HepG2 (cell line): ENCODE results near the gene ERCC5. TPM values are rescaled to one million over a fixed set of nuclear protein-coding genes. Genes with fewer than 3 reads are reported as not detected.

Experiments used
- ATAC-seq: fragments of 200-7000 bp; cut with Tn5 transposase; 3 replicates; pipeline ENCODE4 v1.9.1; 2020; ENCODE audit warnings: mild to moderate bottlenecking, moderate library complexity
- BruUV-seq: library from RNA; stranded (reverse); fragments of 400-500 nt; replicated peaks from 2 replicates; lab custom pipeline; 2021; lab: Mats Ljungman, UMichigan
- CTCF ChIA-PET: fragments of 300-600 bp; formaldehyde crosslinking; extraction: SDS; loops from one replicate; lab custom pipeline; 2021; ENCODE audit warnings: low total read pairs, inconsistent platforms, low intra/inter-chr PET ratio; lab: Yijun Ruan, JAX
- POLR2A ChIA-PET: fragments of 350-600 bp; sonication (Branson Sonifier 250); formaldehyde crosslinking; loops from one replicate; lab custom pipeline; 2020; ENCODE audit warnings: antibody characterized with exemption, inconsistent platforms; lab: Yijun Ruan, JAX
- DNase-seq: peaks from one replicate; pipeline ENCODE4 v3.0.0-alpha.2; 2015; ENCODE audit warnings: low spot score
- FAIRE-seq: peaks from 3 replicates; lab custom pipeline; 2011; peaks lifted over from hg19 to GRCh38; lab: Jason Lieb, UNC
- H2AFZ ChIP-seq: one replicate; pipeline ENCODE4 v1.6.1; 2011; ENCODE audit warnings: low read length, inconsistent platforms
- H3K27ac ChIP-seq: fragments of 300-600 bp; 3 replicates; pipeline ENCODE4 v1.8.0; 2011; ENCODE audit warnings: mixed run types, mild to moderate bottlenecking, mixed read lengths, low read length, inconsistent platforms; ENCODE audit not compliant: insufficient read depth; ENCODE audit errors: extremely low read length
- H3K27me3 ChIP-seq, 2 experiments: fragments of 200-600 bp in 1 of 2; 2 replicates in 1 of 2; 3 replicates in 1 of 2; pipeline versions ENCODE4 v1.6.0 to v1.8.0; 2011; ENCODE audit warnings: low read length in 2 of 2, mild to moderate bottlenecking in 2 of 2, moderate library complexity in 2 of 2, inconsistent platforms in 1 of 2; ENCODE audit not compliant: insufficient read depth in 2 of 2, control insufficient read depth in 1 of 2
- H3K36me3 ChIP-seq, 2 experiments: fragments of 200-600 bp in 1 of 2; replicated peaks in 1 of 2; 2 replicates in 1 of 2; 3 replicates in 1 of 2; pipeline versions ENCODE4 v1.5.1 to v1.8.0; 2011; ENCODE audit warnings: low read length in 2 of 2, inconsistent platforms in 1 of 2; ENCODE audit not compliant: insufficient read depth in 2 of 2, control insufficient read depth in 1 of 2
- H3K4me1 ChIP-seq: 2 replicates; pipeline ENCODE4 v1.5.1; 2012; ENCODE audit warnings: low read length, inconsistent platforms; ENCODE audit not compliant: insufficient read depth
- H3K4me2 ChIP-seq: 2 replicates; pipeline ENCODE4 v1.6.0; 2011; ENCODE audit warnings: low read depth, low read length, inconsistent platforms
- H3K4me3 ChIP-seq, 3 experiments: fragments of 200-600 bp in 1 of 3; sonication (generic), shearing (Covaris generic) in 1 of 3; replicated peaks in 1 of 3; 2 replicates each; pipeline ENCODE4 v1.5.1; 2011 to 2016; ENCODE audit warnings: low read length in 3 of 3, inconsistent platforms in 2 of 3, low read depth in 2 of 3, mild to moderate bottlenecking in 2 of 3, control low read depth in 1 of 3, mixed read lengths in 1 of 3; ENCODE audit not compliant: insufficient read depth in 1 of 3
- H3K79me2 ChIP-seq: one replicate; pipeline ENCODE4 v1.6.1; 2011; ENCODE audit warnings: low read length, inconsistent platforms; ENCODE audit not compliant: insufficient read depth
- H3K9ac ChIP-seq: 2 replicates; pipeline ENCODE4 v1.6.0; 2011; ENCODE audit warnings: mild to moderate bottlenecking, low read depth, low read length, inconsistent platforms; ENCODE audit not compliant: insufficient read depth
- H3K9me3 ChIP-seq: 2 replicates; pipeline ENCODE4 v1.5.1; 2012; ENCODE audit warnings: mild to moderate bottlenecking, low read length
- H4K20me1 ChIP-seq: 2 replicates; pipeline ENCODE4 v1.6.0; 2011; ENCODE audit warnings: inconsistent platforms, mild to moderate bottlenecking, low read length, moderate library complexity; ENCODE audit not compliant: insufficient read depth
- BRCA1 ChIP-seq: sonication (generic); formaldehyde crosslinking; IDR thresholded peaks from 2 replicates; pipeline ENCODE4 v1.4.0; 2020; ENCODE audit warnings: missing genetic modification reagents
- CBFB ChIP-seq: sonication (generic); formaldehyde crosslinking; IDR thresholded peaks from 2 replicates; pipeline ENCODE4 v1.4.0; 2020; ENCODE audit warnings: missing genetic modification reagents
- CEBPB ChIP-seq: IDR thresholded peaks from 2 replicates; pipeline ENCODE4 v1.6.1; 2011; ENCODE audit warnings: low read depth, low read length, improper control_type of control experiment, borderline replicate concordance
- DNMT1 ChIP-seq: sonication (generic); formaldehyde crosslinking; IDR thresholded peaks from 2 replicates; pipeline ENCODE4 v1.5.1; 2020; ENCODE audit warnings: mild to moderate bottlenecking, missing genetic modification reagents
- ELF1 ChIP-seq: sonication (generic); formaldehyde crosslinking; IDR thresholded peaks from 2 replicates; pipeline ENCODE4 v1.4.0; 2020; ENCODE audit warnings: missing genetic modification reagents
- GATA4 ChIP-seq: sonication (generic); IDR thresholded peaks from 2 replicates; pipeline ENCODE4 v1.6.1; 2016; ENCODE audit warnings: antibody characterized with exemption, low read depth, borderline replicate concordance
- HNF4A ChIP-seq: sonication (generic); formaldehyde crosslinking; IDR thresholded peaks from 2 replicates; pipeline ENCODE4 v1.4.0; 2020; ENCODE audit warnings: missing genetic modification reagents
- NR2C2 ChIP-seq: sonication (generic); formaldehyde crosslinking; IDR thresholded peaks from 2 replicates; pipeline ENCODE4 v1.4.0; 2020; ENCODE audit warnings: missing genetic modification reagents, mild to moderate bottlenecking, moderate library complexity, borderline replicate concordance
- RAD51 ChIP-seq: fragments of 450-650 bp; IDR thresholded peaks from 2 replicates; pipeline ENCODE4 v1.6.1; 2016; ENCODE audit warnings: borderline replicate concordance
- RARG ChIP-seq: sonication (generic); formaldehyde crosslinking; IDR thresholded peaks from 2 replicates; pipeline ENCODE4 v1.4.0; 2020; ENCODE audit warnings: low read depth, mild to moderate bottlenecking, missing genetic modification reagents
- SRF ChIP-seq: IDR thresholded peaks from 2 replicates; pipeline ENCODE4 v1.6.1; 2011; ENCODE audit warnings: mild to moderate bottlenecking, low read depth, low read length, moderate library complexity
- THAP11 ChIP-seq: IDR thresholded peaks from 2 replicates; pipeline ENCODE4 v1.6.1; 2016; ENCODE audit warnings: missing biosample characterization, missing genetic modification reagents
- ZEB1 ChIP-seq: IDR thresholded peaks from 2 replicates; pipeline ENCODE4 v1.6.1; 2012; ENCODE audit warnings: mild to moderate bottlenecking, low read depth, inconsistent platforms; ENCODE audit not compliant: insufficient replicate concordance
- ZMYM3 ChIP-seq: sonication (generic); formaldehyde crosslinking; IDR thresholded peaks from 2 replicates; pipeline ENCODE4 v1.5.1; 2020; ENCODE audit warnings: mild to moderate bottlenecking, missing genetic modification reagents
- ZNF17 ChIP-seq: sonication (generic); formaldehyde crosslinking; IDR thresholded peaks from 2 replicates; pipeline ENCODE4 v1.5.0; 2020; ENCODE audit warnings: mild to moderate bottlenecking, missing genetic modification reagents
- ZNF33B ChIP-seq: sonication (generic); formaldehyde crosslinking; IDR thresholded peaks from 2 replicates; pipeline ENCODE4 v1.5.1; 2020; ENCODE audit warnings: mild to moderate bottlenecking, missing genetic modification reagents
- ZNF510 ChIP-seq: sonication (generic); formaldehyde crosslinking; IDR thresholded peaks from 2 replicates; pipeline ENCODE4 v1.4.0; 2020; ENCODE audit warnings: low read depth, mild to moderate bottlenecking, missing genetic modification reagents
- ZNF562 ChIP-seq: sonication (generic); formaldehyde crosslinking; IDR thresholded peaks from 2 replicates; pipeline ENCODE4 v1.8.0; 2022; ENCODE audit warnings: missing genetic modification reagents, borderline replicate concordance
- ZNF766 ChIP-seq: sonication (generic); formaldehyde crosslinking; IDR thresholded peaks from 2 replicates; pipeline ENCODE4 v1.5.0; 2020; ENCODE audit warnings: missing genetic modification reagents, borderline replicate concordance
- WGBS: methylation state at CpG from one replicate; pipeline ENCODE4 v1.1.6; 2017; ENCODE audit warnings: low lambda C conversion rate; 5-methylcytosine and 5-hydroxymethylcytosine counted together
- in situ Hi-C: cut with HindIII; loops from 2 replicates; pipeline ENCODE4 v1.10.0; 2017; ENCODE audit warnings: low pct_unique_long_range_greater_than_20kb; ENCODE audit not compliant: extremely low pct_ligation_motif_present
- intact Hi-C: fragments of 100-400 bp; cut with micrococcal nuclease; formaldehyde crosslinking; loops from one replicate; pipeline ENCODE4 v1.10.0; 2022; ENCODE audit not compliant: unreplicated experiment
- polyA plus RNA-seq, 8 experiments: library from polyadenylated mRNA; depleted of rRNA in 3 of 8; stranded (reverse) in 7 of 8; unstranded in 1 of 8; fragments of >200 nt; fragmentation: Illumina TruSeq in 4 of 8; extraction: Trizol in 4 of 8; gene quantifications; 2 replicates each; pipeline versions ENCODE4 v1.2.1 to v1.2.3, GENCODE V29; 2011 to 2016; ENCODE audit warnings: low read depth in 4 of 8, missing spikeins in 1 of 8, mixed read lengths in 1 of 8; ENCODE audit not compliant: insufficient read depth in 1 of 8
- total RNA-seq, 5 experiments: library from RNA; depleted of rRNA; stranded (reverse); fragments of >200 nt; fragmentation: Illumina TruSeq; extraction: Trizol; gene quantifications; 2 replicates each; pipeline ENCODE4 v1.2.3, GENCODE V29; 2016; ENCODE audit warnings: low read depth in 1 of 5
- TF ChIP-seq, protein P1 (sequence below): IDR thresholded peaks from 2 replicates; pipeline ENCODE4 v1.6.1; 2016; ENCODE audit warnings: missing compliant biosample characterization, missing genetic modification reagents, borderline replicate concordance

Gene ERCC5
- total and polyA plus RNA-seq, 2 of the 13 experiments (the other 11 are each of a cell fraction or from before 2014, with no cell fraction given): 12.9 to 35.5 TPM

GRCh38 chr13:102875256-102875655 lies 29.4 kb downstream of the ERCC5 start (continued):
- no peak for TF ChIP-seq SRF
- no peak for TF ChIP-seq ZNF766 (CRISPR knock-in tag)

- Histone ChIP-seq H3K27me3 (no peaks in the 10 kb centered on the region), H4K20me1 (no peaks in the 10 kb centered on the region), H3K4me1 (peaks cover 7% of the 10 kb centered on the region; the same call in 1 of the 2 replicates), H3K4me3 (no peak overlapping the region), H3K9me3 (no peaks in the 10 kb centered on the region), H3K36me3 (peaks cover 6 to 32% of the 10 kb centered on the region in 2 experiments; a peak in 4 of 5 replicates), H2AFZ (no peak overlapping the region), H3K27ac (no peak overlapping the region), H3K4me2 (no peak overlapping the region), H3K79me2 (no peaks in the 10 kb centered on the region), H3K9ac (no peak overlapping the region)
- in situ Hi-C loops: no loop called here
- FAIRE-seq: no peak
- intact Hi-C loops: no loop called here
- POLR2A ChIA-PET: no interaction called here
- CTCF ChIA-PET: no interaction called here
- BruUV-seq: no TSS peak
- TF ChIP-seq HNF4A (CRISPR knock-in tag): peak; percentile 33; the same call in 1 of the 2 replicates
- no peak for TF ChIP-seq ZEB1
- TF ChIP-seq CEBPB: peak; percentile 35; the same call in 1 of the 2 replicates
- peak; percentile 98 for ATAC-seq
- peak; percentile 53 for DNase-seq
- WGBS: 91% methylated on average over 1 of the region's 1 CpG
These were observed 31.5 kb downstream of the ERCC5 start for GRCh38 chr13:102877303-102877702.

GRCh38 chr13:102878481-102878880 lies 32.6 kb downstream of the ERCC5 start:
- TF ChIP-seq DNMT1 (no peak), GATA4 (no peak), THAP11 (CRISPR knock-in tag) (no peak), ZNF510 (no peak), RAD51 (no peak), ZNF562 (no peak), NR2C2 (CRISPR knock-in tag) (no peak), ZNF17 (CRISPR knock-in tag) (no peak), ELF1 (CRISPR knock-in tag) (no peak), ZNF33B (CRISPR knock-in tag) (no peak), ZMYM3 (no peak), RARG (CRISPR knock-in tag) (no peak), CBFB (CRISPR knock-in tag) (no peak), BRCA1 (CRISPR knock-in tag) (no peak)
- TF ChIP-seq, protein P1, sequence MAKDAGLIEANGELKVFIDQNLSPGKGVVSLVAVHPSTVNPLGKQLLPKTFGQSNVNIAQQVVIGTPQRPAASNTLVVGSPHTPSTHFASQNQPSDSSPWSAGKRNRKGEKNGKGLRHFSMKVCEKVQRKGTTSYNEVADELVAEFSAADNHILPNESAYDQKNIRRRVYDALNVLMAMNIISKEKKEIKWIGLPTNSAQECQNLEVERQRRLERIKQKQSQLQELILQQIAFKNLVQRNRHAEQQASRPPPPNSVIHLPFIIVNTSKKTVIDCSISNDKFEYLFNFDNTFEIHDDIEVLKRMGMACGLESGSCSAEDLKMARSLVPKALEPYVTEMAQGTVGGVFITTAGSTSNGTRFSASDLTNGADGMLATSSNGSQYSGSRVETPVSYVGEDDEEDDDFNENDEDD (CRISPR knock-in tag): no peak
- FAIRE-seq: no peak

More at GRCh38 chr13:102878481-102878880, 32.6 kb downstream of the ERCC5 start:
- CTCF ChIA-PET: no interaction called here
- WGBS: 92% methylated on average over 5 of the region's 5 CpGs
- Histone ChIP-seq H3K4me3 (no peak overlapping the region), H3K9me3 (no peaks in the 10 kb centered on the region), H3K9ac (no peak overlapping the region), H3K4me1 (peaks cover 7% of the 10 kb centered on the region; the same call in 1 of the 2 replicates), H3K4me2 (no peak overlapping the region), H4K20me1 (no peaks in the 10 kb centered on the region), H3K27ac (no peak overlapping the region), H3K36me3 (peaks cover 6 to 20% of the 10 kb centered on the region in 2 experiments; a peak in 3 of 5 replicates), H2AFZ (no peak overlapping the region), H3K79me2 (no peaks in the 10 kb centered on the region), H3K27me3 (no peaks in the 10 kb centered on the region; a peak in 1 of 5 replicates)
- in situ Hi-C loops: no loop called here
- no TSS peak for BruUV-seq
- POLR2A ChIA-PET: no interaction called here
- ATAC-seq (no peak), DNase-seq (no peak)
- intact Hi-C loops: no loop called here
